ENCODE measurements around the gene PFKP.

DNA sequence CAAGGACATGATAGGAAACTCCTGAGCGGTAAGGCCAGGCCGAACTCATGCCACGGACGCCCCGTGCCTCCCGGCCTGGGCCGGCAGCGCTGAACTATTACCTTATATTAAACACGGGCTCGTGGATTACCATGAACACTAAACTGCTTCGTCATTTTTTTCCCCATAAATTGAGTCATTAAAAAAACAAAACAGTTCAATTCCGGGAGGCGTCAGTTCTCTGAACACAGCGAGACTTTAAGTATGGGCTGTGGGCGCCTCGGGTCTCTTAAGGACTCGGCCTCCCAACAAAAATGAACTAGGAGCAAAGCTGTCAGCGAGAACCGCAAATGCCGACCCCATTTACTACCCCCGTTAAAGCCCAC lies 104.7 kb downstream of the PFKP start:
- TF ChIP-seq, protein P1, sequence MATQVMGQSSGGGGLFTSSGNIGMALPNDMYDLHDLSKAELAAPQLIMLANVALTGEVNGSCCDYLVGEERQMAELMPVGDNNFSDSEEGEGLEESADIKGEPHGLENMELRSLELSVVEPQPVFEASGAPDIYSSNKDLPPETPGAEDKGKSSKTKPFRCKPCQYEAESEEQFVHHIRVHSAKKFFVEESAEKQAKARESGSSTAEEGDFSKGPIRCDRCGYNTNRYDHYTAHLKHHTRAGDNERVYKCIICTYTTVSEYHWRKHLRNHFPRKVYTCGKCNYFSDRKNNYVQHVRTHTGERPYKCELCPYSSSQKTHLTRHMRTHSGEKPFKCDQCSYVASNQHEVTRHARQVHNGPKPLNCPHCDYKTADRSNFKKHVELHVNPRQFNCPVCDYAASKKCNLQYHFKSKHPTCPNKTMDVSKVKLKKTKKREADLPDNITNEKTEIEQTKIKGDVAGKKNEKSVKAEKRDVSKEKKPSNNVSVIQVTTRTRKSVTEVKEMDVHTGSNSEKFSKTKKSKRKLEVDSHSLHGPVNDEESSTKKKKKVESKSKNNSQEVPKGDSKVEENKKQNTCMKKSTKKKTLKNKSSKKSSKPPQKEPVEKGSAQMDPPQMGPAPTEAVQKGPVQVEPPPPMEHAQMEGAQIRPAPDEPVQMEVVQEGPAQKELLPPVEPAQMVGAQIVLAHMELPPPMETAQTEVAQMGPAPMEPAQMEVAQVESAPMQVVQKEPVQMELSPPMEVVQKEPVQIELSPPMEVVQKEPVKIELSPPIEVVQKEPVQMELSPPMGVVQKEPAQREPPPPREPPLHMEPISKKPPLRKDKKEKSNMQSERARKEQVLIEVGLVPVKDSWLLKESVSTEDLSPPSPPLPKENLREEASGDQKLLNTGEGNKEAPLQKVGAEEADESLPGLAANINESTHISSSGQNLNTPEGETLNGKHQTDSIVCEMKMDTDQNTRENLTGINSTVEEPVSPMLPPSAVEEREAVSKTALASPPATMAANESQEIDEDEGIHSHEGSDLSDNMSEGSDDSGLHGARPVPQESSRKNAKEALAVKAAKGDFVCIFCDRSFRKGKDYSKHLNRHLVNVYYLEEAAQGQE (IDR thresholded peaks at IDR 0.05; ENCODE audit: insufficient replicate concordance, low read depth) = no peak
- TF ChIP-seq, protein P2, sequence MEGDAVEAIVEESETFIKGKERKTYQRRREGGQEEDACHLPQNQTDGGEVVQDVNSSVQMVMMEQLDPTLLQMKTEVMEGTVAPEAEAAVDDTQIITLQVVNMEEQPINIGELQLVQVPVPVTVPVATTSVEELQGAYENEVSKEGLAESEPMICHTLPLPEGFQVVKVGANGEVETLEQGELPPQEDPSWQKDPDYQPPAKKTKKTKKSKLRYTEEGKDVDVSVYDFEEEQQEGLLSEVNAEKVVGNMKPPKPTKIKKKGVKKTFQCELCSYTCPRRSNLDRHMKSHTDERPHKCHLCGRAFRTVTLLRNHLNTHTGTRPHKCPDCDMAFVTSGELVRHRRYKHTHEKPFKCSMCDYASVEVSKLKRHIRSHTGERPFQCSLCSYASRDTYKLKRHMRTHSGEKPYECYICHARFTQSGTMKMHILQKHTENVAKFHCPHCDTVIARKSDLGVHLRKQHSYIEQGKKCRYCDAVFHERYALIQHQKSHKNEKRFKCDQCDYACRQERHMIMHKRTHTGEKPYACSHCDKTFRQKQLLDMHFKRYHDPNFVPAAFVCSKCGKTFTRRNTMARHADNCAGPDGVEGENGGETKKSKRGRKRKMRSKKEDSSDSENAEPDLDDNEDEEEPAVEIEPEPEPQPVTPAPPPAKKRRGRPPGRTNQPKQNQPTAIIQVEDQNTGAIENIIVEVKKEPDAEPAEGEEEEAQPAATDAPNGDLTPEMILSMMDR (IDR thresholded peaks at IDR 0.05; ENCODE audit: insufficient read depth, low read length) = no peak
- TF ChIP-seq GABPA (IDR thresholded peaks at IDR 0.05; ENCODE audit: low read depth) (no peak), POLR2AphosphoS5 (IDR thresholded peaks at IDR 0.05; ENCODE audit: low read depth) (no peak), SPI1 (IDR thresholded peaks at IDR 0.05; ENCODE audit: borderline replicate concordance, low read depth) (no peak)

Measured in HL-60 (cell line).